Left lung (tissue), 14 donors: ENCODE data around the gene TECTA. TPM values are rescaled to one million over a fixed set of nuclear protein-coding genes. Genes with fewer than 3 reads are reported as not detected.

Experiments used
- ATAC-seq: fragments of 200-7000 bp; cut with Tn5 transposase; one replicate; pipeline ENCODE4 v1.9.1; 2020; ENCODE audit warnings: moderate library complexity
- DNase-seq, 4 donors: peaks; one replicate each; pipeline ENCODE4 v3.0.0-alpha.2; 2013 to 2020
- H3K27ac ChIP-seq, 2 donors: fragments of 200-600 bp; sonication (generic) in 1 of 2; one replicate each; pipeline versions ENCODE4 v1.5.0 to v1.8.0; 2020 to 2021
- H3K27me3 ChIP-seq, 2 donors: fragments of 200-600 bp; sonication (generic) in 1 of 2; one replicate each; pipeline versions ENCODE4 v1.5.0 to v1.8.0; 2020 to 2021
- H3K36me3 ChIP-seq, 2 donors: fragments of 200-600 bp; sonication (generic) in 1 of 2; one replicate each; pipeline versions ENCODE4 v1.5.0 to v1.8.0; 2020 to 2021
- H3K4me1 ChIP-seq, 2 donors: fragments of 200-600 bp; one replicate each; pipeline ENCODE4 v1.8.0; 2021
- H3K4me3 ChIP-seq, 2 donors: fragments of 200-600 bp; sonication (generic) in 1 of 2; one replicate each; pipeline versions ENCODE4 v1.5.0 to v1.8.0; 2020 to 2021; ENCODE audit warnings: mild to moderate bottlenecking in 1 of 2
- H3K9me3 ChIP-seq, 2 donors: fragments of 200-600 bp; sonication (generic) in 1 of 2; one replicate each; pipeline versions ENCODE4 v1.5.0 to v1.8.0; 2020 to 2021
- intact Hi-C, 2 donors: fragments of 100-400 bp; cut with DNase I; formaldehyde crosslinking; loops; one replicate each; pipeline versions ENCODE4 v1.11.2 to v1.14.2; 2022
- long read RNA-seq, 12 donors: library from polyadenylated mRNA in 2 of 12; unstranded in 2 of 12; transcript quantifications; one replicate each; pipeline ENCODE4 v2.0.0 and lab custom pipeline, GENCODE V29; 2019 to 2026
- polyA plus RNA-seq, 6 donors: library from polyadenylated mRNA; unstranded; fragments of 120-200 nt; gene quantifications; one replicate each; pipeline ENCODE4 v1.2.1, GENCODE V29; 2013; ENCODE audit not compliant: insufficient read length in 6 of 6
- total RNA-seq, 2 donors: library from RNA; stranded (reverse); fragmentation: NEBNext Ultra II Directional; extraction: Animal tissue kit (Norgen Biotek cat#: 25700); gene quantifications; one replicate each; pipeline ENCODE4 v1.2.1, GENCODE V29; 2021
- TF ChIP-seq, protein P1 (sequence below), 2 donors: fragments of 200-600 bp; sonication (generic) in 1 of 2; IDR thresholded peaks; one replicate each; pipeline versions ENCODE4 v1.5.0 to v1.8.0; 2021; ENCODE audit warnings: antibody characterized with exemption in 2 of 2
- donor health status: DM: no; HTN: yes; CAD: no.
- donor health status: DM: no; HTN: no; CAD: no.

Gene TECTA, protein sequence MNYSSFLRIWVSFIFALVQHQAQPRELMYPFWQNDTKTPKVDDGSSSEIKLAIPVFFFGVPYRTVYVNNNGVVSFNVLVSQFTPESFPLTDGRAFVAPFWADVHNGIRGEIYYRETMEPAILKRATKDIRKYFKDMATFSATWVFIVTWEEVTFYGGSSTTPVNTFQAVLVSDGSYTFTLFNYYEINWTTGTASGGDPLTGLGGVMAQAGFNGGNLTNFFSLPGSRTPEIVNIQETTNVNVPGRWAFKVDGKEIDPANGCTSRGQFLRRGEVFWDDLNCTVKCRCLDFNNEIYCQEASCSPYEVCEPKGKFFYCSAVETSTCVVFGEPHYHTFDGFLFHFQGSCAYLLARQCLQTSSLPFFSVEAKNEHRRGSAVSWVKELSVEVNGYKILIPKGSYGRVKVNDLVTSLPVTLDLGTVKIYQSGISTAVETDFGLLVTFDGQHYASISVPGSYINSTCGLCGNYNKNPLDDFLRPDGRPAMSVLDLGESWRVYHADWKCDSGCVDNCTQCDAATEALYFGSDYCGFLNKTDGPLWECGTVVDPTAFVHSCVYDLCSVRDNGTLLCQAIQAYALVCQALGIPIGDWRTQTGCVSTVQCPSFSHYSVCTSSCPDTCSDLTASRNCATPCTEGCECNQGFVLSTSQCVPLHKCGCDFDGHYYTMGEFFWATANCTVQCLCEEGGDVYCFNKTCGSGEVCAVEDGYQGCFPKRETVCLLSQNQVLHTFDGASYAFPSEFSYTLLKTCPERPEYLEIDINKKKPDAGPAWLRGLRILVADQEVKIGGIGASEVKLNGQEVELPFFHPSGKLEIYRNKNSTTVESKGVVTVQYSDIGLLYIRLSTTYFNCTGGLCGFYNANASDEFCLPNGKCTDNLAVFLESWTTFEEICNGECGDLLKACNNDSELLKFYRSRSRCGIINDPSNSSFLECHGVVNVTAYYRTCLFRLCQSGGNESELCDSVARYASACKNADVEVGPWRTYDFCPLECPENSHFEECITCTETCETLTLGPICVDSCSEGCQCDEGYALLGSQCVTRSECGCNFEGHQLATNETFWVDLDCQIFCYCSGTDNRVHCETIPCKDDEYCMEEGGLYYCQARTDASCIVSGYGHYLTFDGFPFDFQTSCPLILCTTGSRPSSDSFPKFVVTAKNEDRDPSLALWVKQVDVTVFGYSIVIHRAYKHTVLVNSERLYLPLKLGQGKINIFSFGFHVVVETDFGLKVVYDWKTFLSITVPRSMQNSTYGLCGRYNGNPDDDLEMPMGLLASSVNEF (N-terminal part only)
- total RNA-seq: under 1 TPM; 0.58 to 0.87 TPM
- polyA plus RNA-seq: 1 to 10 TPM; 2.0 to 2.6 (median 2.4) TPM
- long read RNA-seq, donor 1: 0 reads
- long read RNA-seq, donor 2: 0 reads
- long read RNA-seq, donor 3: 0 reads
- long read RNA-seq, donor 4: 0 reads
- long read RNA-seq, donor 5: 0 reads
- long read RNA-seq, donor 6: 0 reads
- long read RNA-seq, donor 7: 0 reads
- long read RNA-seq, donor 8: 0 reads
- long read RNA-seq, donor 9: 0 reads
- long read RNA-seq, donor 10: 0 reads
- long read RNA-seq, donor 11: 0 reads
- long read RNA-seq, donor 12: 0 reads

GRCh38 chr11:121100943-121101342 lies at the start of gene TECTA:
Gene TECTA (plus strand): TSS chr11:121101243. CDS start chr11:121102666, 1,423 bp downstream.
- Histone ChIP-seq H3K9me3 (no peaks in the 10 kb centered on the region), H3K4me3 (no peak within 1 kb of the TSS), H3K4me1 (peaks cover 0 to 7% of the 10 kb centered on the region in 2 donors), H3K36me3 (no peaks in the 10 kb centered on the region), H3K27me3 (no peaks in the 10 kb centered on the region), H3K27ac (no peak within 1 kb of the TSS)
- TF ChIP-seq, protein P1, sequence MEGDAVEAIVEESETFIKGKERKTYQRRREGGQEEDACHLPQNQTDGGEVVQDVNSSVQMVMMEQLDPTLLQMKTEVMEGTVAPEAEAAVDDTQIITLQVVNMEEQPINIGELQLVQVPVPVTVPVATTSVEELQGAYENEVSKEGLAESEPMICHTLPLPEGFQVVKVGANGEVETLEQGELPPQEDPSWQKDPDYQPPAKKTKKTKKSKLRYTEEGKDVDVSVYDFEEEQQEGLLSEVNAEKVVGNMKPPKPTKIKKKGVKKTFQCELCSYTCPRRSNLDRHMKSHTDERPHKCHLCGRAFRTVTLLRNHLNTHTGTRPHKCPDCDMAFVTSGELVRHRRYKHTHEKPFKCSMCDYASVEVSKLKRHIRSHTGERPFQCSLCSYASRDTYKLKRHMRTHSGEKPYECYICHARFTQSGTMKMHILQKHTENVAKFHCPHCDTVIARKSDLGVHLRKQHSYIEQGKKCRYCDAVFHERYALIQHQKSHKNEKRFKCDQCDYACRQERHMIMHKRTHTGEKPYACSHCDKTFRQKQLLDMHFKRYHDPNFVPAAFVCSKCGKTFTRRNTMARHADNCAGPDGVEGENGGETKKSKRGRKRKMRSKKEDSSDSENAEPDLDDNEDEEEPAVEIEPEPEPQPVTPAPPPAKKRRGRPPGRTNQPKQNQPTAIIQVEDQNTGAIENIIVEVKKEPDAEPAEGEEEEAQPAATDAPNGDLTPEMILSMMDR (IDR thresholded peaks at IDR 0.05): no peak
- ATAC-seq: no peak
- no peak for DNase-seq
- intact Hi-C loops: no loop called here

GRCh38 chr11:121053244-121053643 lies 47.8 kb upstream of the TECTA start:
- intact Hi-C loops: no loop called here
- H3K27me3 ChIP-seq: no peaks in the 10 kb centered on the region

DNA sequence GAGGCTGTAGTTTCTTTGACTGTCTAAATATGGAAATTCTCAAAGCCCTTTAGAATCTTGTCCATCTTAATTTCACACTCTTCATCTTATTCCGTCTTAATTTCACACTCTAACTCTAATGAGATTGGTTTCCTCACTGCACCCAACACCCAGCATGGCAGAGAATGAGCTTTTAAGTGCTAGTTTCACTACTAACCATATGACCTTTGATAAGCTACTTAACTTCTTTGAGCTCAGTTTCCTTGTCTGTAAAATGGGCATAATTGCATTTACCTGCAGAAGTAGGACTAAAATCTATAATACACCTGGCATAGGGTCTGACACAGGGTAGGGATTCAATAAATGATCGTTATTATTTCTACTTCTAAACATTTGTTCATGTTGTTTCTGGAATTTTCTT lies 46.8 kb upstream of the TECTA start:
- H3K9me3 ChIP-seq: no peaks in the 10 kb centered on the region
- intact Hi-C loops: no loop called here
- ATAC-seq (no peak), DNase-seq (no peak)
- H3K4me1 ChIP-seq: no peaks in the 10 kb centered on the region
- H3K4me3 ChIP-seq: no peak overlapping the region
- peaks cover 0 to 33% of the 10 kb centered on the region in 2 donors for H3K36me3 ChIP-seq
- no peak overlapping the region for H3K27ac ChIP-seq
- H3K27me3 ChIP-seq: no peaks in the 10 kb centered on the region
- TF ChIP-seq, protein P1 (IDR thresholded peaks at IDR 0.05): no peak

More at GRCh38 chr11:121053244-121053643, 47.8 kb upstream of the TECTA start:
- peak; percentile 72 for ATAC-seq
- Histone ChIP-seq H3K36me3 (peaks cover 0 to 38% of the 10 kb centered on the region in 2 donors), H3K4me1 (no peaks in the 10 kb centered on the region), H3K27ac (no peak overlapping the region), H3K9me3 (no peaks in the 10 kb centered on the region), H3K4me3 (no peak overlapping the region)
- DNase-seq: no peak
- TF ChIP-seq, protein P1 (IDR thresholded peaks at IDR 0.05): no peak

- intact Hi-C loops: no loop called here
- no peak overlapping the region for H3K4me3 ChIP-seq
- peaks cover 0 to 33% of the 10 kb centered on the region in 2 donors for H3K36me3 ChIP-seq
- no peak for ATAC-seq
- no peaks in the 10 kb centered on the region for H3K4me1 ChIP-seq
- TF ChIP-seq, protein P1 (IDR thresholded peaks at IDR 0.05): no peak
- DNase-seq: no peak
- H3K9me3 ChIP-seq: no peaks in the 10 kb centered on the region
- no peak overlapping the region for H3K27ac ChIP-seq
- no peaks in the 10 kb centered on the region for H3K27me3 ChIP-seq
Observed at GRCh38 chr11:121055076-121055475, 46.0 kb upstream of the TECTA start.
